Astrocyte (in vitro differentiated cells and primary cell): ENCODE results near the gene TRMT1.

Experiments
- EZH2 ChIP-seq: IDR thresholded peaks from 2 replicates; pipeline ENCODE4 v1.6.1; 2012; ENCODE audit warnings: mild to moderate bottlenecking, low read length, inconsistent platforms; ENCODE audit not compliant: insufficient read depth
- TF ChIP-seq, protein P1 (sequence below): IDR thresholded peaks from 2 replicates; pipeline ENCODE4 v1.5.1; 2011; ENCODE audit warnings: low read depth, mild to moderate bottlenecking, inconsistent platforms, low read length, moderate library complexity; ENCODE audit not compliant: insufficient read depth

DNA sequence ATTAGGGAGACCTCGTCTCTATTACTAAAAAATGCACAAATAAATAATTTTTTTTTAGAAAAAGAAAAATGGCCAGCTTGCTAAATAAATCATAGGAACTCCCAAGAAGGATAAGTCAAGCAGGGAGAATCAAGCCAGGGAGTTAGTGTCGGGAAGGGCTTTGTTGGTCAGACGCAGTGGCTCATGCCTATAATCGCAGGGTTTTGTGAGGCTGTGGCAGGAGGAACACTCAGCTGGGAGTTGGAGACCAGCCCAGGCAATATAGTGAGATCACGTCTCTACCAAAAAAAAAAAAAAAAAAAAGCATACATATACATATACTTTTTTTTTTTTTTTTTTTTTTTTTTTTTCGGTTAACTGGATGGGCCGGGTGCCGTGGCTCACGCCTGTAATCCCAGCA, 10.5 kb upstream of the TRMT1 start:
- TF ChIP-seq, protein P1, sequence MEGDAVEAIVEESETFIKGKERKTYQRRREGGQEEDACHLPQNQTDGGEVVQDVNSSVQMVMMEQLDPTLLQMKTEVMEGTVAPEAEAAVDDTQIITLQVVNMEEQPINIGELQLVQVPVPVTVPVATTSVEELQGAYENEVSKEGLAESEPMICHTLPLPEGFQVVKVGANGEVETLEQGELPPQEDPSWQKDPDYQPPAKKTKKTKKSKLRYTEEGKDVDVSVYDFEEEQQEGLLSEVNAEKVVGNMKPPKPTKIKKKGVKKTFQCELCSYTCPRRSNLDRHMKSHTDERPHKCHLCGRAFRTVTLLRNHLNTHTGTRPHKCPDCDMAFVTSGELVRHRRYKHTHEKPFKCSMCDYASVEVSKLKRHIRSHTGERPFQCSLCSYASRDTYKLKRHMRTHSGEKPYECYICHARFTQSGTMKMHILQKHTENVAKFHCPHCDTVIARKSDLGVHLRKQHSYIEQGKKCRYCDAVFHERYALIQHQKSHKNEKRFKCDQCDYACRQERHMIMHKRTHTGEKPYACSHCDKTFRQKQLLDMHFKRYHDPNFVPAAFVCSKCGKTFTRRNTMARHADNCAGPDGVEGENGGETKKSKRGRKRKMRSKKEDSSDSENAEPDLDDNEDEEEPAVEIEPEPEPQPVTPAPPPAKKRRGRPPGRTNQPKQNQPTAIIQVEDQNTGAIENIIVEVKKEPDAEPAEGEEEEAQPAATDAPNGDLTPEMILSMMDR = no peak
- TF ChIP-seq EZH2 = no peak
